ENCODE results near the gene KLK12.

DNA sequence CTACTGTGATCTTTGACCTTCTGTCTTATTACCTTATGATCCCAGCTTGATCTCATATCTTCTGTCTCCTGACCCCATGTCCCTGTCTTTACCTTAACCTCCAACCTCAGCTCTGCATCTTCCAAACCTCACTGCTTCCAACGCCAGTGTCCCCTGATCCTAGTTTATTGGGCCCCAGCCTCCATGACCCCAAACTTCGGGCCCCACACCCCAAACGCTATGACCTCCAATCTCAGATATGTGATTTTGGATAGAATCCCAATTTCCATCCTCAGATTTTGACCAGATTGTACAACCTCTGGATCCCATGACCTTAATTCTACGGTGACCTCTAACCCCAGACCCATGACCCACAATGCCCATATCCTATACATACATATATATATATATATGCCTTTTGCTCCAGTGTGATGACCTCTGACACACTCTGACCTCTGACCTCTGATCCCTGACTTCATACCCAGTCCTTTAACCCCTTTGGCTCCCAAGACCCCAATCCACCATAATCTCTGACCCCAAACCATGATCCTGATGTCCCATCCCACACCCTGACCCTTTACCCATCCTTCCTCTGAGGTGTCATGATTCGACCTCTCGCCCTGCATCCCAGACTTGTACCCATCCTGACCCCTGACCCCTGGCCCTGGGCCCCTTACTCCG lies 3.5 kb downstream of the KLK12 start:
- TF ChIP-seq, protein P1, sequence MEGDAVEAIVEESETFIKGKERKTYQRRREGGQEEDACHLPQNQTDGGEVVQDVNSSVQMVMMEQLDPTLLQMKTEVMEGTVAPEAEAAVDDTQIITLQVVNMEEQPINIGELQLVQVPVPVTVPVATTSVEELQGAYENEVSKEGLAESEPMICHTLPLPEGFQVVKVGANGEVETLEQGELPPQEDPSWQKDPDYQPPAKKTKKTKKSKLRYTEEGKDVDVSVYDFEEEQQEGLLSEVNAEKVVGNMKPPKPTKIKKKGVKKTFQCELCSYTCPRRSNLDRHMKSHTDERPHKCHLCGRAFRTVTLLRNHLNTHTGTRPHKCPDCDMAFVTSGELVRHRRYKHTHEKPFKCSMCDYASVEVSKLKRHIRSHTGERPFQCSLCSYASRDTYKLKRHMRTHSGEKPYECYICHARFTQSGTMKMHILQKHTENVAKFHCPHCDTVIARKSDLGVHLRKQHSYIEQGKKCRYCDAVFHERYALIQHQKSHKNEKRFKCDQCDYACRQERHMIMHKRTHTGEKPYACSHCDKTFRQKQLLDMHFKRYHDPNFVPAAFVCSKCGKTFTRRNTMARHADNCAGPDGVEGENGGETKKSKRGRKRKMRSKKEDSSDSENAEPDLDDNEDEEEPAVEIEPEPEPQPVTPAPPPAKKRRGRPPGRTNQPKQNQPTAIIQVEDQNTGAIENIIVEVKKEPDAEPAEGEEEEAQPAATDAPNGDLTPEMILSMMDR (IDR thresholded peaks at IDR 0.05): no peak
- TF ChIP-seq POLR2A (IDR thresholded peaks at IDR 0.05): no peak

All from body of pancreas (tissue), 4 donors.